ENCODE measurements around the gene SRPK3.

SRPK3 gene

DNA sequence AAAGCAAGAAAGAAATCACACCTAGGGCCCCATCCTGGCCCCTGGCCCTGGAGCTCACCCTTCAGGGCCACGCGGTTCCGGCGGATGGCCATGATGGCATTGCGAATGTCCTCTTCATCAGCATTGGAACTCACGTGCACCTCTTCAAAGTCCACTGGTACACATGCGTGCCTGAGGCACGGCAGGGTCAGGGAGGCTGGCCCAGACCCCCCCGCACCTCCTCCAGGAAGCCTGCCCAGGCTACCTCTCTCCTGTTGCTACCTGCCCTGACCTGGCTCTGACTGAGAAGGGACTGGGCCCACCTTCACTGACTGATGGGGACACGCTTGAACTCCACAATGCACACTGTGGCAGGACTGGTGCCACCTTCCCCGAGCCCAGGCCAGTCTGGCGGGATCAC, 8.8 kb downstream of the SRPK3 start:
- no peaks in the 10 kb centered on the region for H3K9me3 ChIP-seq
- TF ChIP-seq, protein P1, sequence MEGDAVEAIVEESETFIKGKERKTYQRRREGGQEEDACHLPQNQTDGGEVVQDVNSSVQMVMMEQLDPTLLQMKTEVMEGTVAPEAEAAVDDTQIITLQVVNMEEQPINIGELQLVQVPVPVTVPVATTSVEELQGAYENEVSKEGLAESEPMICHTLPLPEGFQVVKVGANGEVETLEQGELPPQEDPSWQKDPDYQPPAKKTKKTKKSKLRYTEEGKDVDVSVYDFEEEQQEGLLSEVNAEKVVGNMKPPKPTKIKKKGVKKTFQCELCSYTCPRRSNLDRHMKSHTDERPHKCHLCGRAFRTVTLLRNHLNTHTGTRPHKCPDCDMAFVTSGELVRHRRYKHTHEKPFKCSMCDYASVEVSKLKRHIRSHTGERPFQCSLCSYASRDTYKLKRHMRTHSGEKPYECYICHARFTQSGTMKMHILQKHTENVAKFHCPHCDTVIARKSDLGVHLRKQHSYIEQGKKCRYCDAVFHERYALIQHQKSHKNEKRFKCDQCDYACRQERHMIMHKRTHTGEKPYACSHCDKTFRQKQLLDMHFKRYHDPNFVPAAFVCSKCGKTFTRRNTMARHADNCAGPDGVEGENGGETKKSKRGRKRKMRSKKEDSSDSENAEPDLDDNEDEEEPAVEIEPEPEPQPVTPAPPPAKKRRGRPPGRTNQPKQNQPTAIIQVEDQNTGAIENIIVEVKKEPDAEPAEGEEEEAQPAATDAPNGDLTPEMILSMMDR (IDR thresholded peaks at IDR 0.05; ENCODE audit: low read depth, low read length) = no peak
- H3K4me1 ChIP-seq = peaks cover 18% of the 10 kb centered on the region
- DNase-seq = no peak
- peaks cover 19% of the 10 kb centered on the region for H3K36me3 ChIP-seq
- no peak overlapping the region for H3K4me3 ChIP-seq (ENCODE audit: low read depth, low read length)
- no peaks in the 10 kb centered on the region for H3K27me3 ChIP-seq

DNA sequence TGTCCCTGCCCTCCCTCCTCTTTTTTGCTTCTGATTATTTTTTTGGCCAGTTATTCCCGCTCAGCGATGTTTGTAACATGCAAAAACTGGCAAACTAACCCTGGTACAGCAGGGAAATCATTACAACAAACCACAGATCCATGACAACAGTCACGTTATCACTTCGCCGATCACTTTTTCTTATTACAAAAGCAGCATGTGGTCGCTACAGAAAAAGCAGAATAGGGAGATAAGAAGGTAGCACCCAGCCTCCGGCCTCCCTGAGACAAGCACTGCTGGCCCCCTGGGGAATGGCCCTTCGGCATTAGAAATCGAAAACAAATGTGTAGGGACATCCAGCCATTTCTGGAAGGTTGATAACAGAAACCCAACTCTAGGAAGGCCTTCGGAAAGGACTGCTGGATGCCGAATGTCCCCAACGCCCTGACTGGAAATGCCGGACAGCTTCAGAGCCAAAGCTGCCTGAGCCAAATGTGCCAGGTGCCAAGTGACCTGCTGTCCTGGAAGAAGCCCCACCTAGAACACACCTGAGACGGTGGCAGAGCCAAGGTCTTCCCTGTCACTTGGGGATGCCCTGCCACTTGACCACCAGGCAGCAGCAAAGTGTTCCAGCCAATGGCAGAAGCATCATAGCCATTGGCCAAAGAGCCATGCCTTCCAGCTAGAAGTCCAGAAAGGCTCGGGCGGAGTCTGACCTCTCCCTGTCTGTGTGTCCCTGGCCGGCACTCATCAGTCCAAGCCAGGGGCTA, 10.4 kb downstream of the SRPK3 start:
- DNase-seq = peak; percentile 34
- peaks cover 20% of the 10 kb centered on the region for H3K36me3 ChIP-seq
- H3K4me1 ChIP-seq = peaks cover 18% of the 10 kb centered on the region
- no peaks in the 10 kb centered on the region for H3K27me3 ChIP-seq
- no peaks in the 10 kb centered on the region for H3K9me3 ChIP-seq
- H3K4me3 ChIP-seq (ENCODE audit: low read depth, low read length) = peak overlapping the region; percentile 43
- TF ChIP-seq, protein P1 (IDR thresholded peaks at IDR 0.05; ENCODE audit: low read depth, low read length) = no peak

DNA sequence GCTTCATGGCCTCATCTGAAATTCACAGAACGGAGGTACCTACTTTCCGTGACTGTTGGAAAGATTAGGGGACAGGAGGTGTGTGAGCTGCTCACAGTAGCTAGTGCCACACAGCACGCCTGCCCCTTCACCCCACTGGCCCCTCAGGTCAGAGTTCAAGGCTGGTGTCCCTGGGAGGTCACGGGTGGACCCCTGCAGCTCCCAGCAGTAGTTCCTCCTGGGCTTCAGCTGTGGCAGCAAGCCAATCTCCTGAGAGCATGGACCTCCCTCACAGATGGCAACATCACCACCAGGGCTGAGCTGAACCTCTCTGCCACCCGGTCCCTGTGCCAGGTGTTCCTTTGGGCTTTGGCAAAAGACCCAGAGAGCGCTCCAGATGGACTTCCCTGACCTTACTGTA, 11.5 kb downstream of the SRPK3 start:
- DNase-seq = no peak
- Histone ChIP-seq H3K27me3 (no peaks in the 10 kb centered on the region), H3K4me1 (peaks cover 18% of the 10 kb centered on the region), H3K36me3 (peaks cover 31% of the 10 kb centered on the region), H3K4me3 (ENCODE audit: low read depth, low read length) (peak overlapping the region; percentile 78), H3K9me3 (no peaks in the 10 kb centered on the region)
- TF ChIP-seq, protein P1 (IDR thresholded peaks at IDR 0.05; ENCODE audit: low read depth, low read length) = no peak

DNA sequence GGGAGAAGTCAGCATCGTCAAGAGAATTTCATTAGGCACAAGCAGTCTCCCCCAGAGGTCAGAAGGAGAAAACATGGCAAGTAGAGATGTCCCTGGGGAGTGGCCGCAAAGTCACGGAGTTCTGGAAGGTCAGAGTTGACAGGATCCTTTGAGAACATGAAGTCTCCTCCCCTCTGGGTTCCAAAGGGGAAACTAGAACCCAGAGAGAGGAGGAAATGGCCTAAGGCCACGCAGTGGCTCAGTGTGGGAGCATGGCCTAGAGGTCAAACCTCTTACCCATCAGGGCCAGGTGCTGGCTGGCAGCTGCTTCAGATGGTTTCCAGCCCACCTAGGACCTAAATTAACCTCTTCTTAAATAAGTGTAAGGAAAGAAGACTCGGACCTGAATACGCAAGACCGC, 12.4 kb downstream of the SRPK3 start:
- H3K9me3 ChIP-seq = no peaks in the 10 kb centered on the region
- TF ChIP-seq, protein P1 (IDR thresholded peaks at IDR 0.05; ENCODE audit: low read depth, low read length) = no peak
- no peaks in the 10 kb centered on the region for H3K27me3 ChIP-seq
- DNase-seq = no peak
- H3K4me3 ChIP-seq (ENCODE audit: low read depth, low read length) = peak overlapping the region; percentile 78
- H3K4me1 ChIP-seq = peaks cover 18% of the 10 kb centered on the region
- H3K36me3 ChIP-seq = peaks cover 37% of the 10 kb centered on the region

DNA sequence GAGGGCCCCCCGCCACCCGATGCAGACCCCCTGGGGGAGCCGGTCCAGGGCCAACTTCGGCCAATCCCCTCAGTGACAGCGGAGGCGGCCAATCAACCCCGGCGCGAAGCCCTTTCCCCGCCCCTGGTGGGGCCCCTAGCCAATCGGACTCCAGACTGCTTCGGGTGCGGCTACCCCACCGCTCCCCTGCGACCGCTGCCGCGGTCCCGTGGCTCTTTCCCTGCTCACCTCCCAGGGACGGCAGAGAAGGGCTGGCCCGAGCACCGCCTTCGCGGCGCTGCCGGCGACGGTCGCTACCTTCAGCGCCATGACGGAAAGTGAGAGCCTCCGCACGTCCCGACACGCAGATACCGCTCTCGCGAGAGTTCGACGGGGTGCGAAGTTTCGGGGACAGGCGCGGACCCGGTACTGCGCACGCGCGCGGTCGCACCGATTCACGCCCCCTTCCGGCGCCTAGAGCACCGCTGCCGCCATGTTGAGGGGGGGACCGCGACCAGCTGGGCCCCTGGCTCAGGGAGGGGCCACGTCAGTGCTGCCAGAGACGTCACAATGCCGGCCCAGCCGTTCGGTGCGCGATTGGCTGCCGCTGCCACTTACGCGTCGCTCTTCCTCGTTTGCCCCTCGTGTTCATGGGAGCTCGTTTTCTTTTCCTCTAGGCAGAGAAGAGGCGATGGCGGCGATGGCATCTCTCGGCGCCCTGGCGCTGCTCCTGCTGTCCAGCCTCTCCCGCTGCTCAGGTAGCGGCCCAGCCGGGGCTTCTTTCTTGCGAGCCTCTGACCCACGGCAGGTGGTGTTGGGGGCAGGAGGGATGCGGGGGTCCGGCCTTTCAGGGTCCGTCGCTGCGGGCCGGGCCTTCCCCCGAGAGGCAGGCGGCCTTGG, 13.4 kb downstream of the SRPK3 start, which contains the start of the genes IDH3G and SSR4:
TSS of gene IDH3G (minus strand) at position 358 of the 879 bp plus-strand sequence. CDS start at position 309, 49 bp downstream.
TSS of gene SSR4 (plus strand) at position 651 of the 879 bp plus-strand sequence. CDS start at position 671, 20 bp downstream.
- peak; percentile 94 for DNase-seq
- Histone ChIP-seq H3K4me3 (ENCODE audit: low read depth, low read length) (peak within 1 kb of the TSS; percentile 81), H3K9me3 (no peaks in the 10 kb centered on the region), H3K36me3 (peaks cover 42% of the 10 kb centered on the region), H3K4me1 (peaks cover 18% of the 10 kb centered on the region), H3K27me3 (no peaks in the 10 kb centered on the region)
- TF ChIP-seq, protein P1 (IDR thresholded peaks at IDR 0.05; ENCODE audit: low read depth, low read length) = no peak

All from BE2C (cell line).